Smooth muscle cell (in vitro differentiated cells): ENCODE measurements around the gene AMPD3. TPM values are rescaled to one million over a fixed set of nuclear protein-coding genes. Genes with fewer than 3 reads are reported as not detected.

Source experiments
- DNase-seq: peaks from one replicate; lab custom pipeline; 2025; ENCODE audit not compliant: unreplicated experiment; lab: John Stamatoyannopoulos, UW
- H2AFZ ChIP-seq: fragments of 200-600 bp; sonication (generic); 2 replicates; pipeline ENCODE4 v1.6.0; 2016; ENCODE audit warnings: antibody characterized with exemption, low read depth, mild to moderate bottlenecking
- H3F3A ChIP-seq: fragments of 200-600 bp; sonication (generic); 2 replicates; pipeline ENCODE4 v1.6.0; 2017; ENCODE audit warnings: antibody characterized with exemption, low read depth
- H3K27ac ChIP-seq: fragments of 200-600 bp; sonication (generic); 2 replicates; pipeline ENCODE4 v1.5.1; 2016; ENCODE audit warnings: low read depth, mild to moderate bottlenecking
- H3K27me3 ChIP-seq: fragments of 200-600 bp; sonication (generic); 2 replicates; pipeline ENCODE4 v1.6.1; 2016; ENCODE audit warnings: low read depth, mild to moderate bottlenecking
- H3K36me3 ChIP-seq: fragments of 200-600 bp; sonication (generic); 2 replicates; pipeline ENCODE4 v1.5.1; 2016; ENCODE audit warnings: low read depth
- H3K4me1 ChIP-seq: fragments of 200-600 bp; sonication (generic); 2 replicates; pipeline ENCODE4 v1.5.1; 2016; ENCODE audit warnings: low read depth
- H3K4me2 ChIP-seq: fragments of 200-600 bp; sonication (generic); 2 replicates; pipeline ENCODE4 v1.6.0; 2016; ENCODE audit warnings: mild to moderate bottlenecking
- H3K4me3 ChIP-seq: fragments of 200-600 bp; sonication (generic); 2 replicates; pipeline ENCODE4 v1.5.1; 2016; ENCODE audit warnings: mild to moderate bottlenecking
- H3K79me2 ChIP-seq: fragments of 200-600 bp; sonication (generic); 2 replicates; pipeline ENCODE4 v1.6.0; 2016; ENCODE audit warnings: low read depth, mild to moderate bottlenecking
- H3K9ac ChIP-seq: fragments of 200-600 bp; sonication (generic); 2 replicates; pipeline ENCODE4 v1.6.0; 2016; ENCODE audit warnings: low read depth
- H3K9me3 ChIP-seq: fragments of 200-600 bp; sonication (generic); replicated peaks from 2 replicates; pipeline ENCODE4 v1.5.1; 2016; ENCODE audit warnings: low read depth
- H4K20me1 ChIP-seq: fragments of 200-600 bp; sonication (generic); 2 replicates; pipeline ENCODE4 v1.6.0; 2016; ENCODE audit warnings: low read depth
- CTCF ChIP-seq: fragments of 200-600 bp; sonication (generic); IDR thresholded peaks from 2 replicates; pipeline ENCODE4 v1.5.1; 2017; ENCODE audit warnings: borderline replicate concordance, mild to moderate bottlenecking, antibody characterized with exemption; ENCODE audit not compliant: insufficient read depth, poor library complexity, severe bottlenecking
- WGBS: methylation state at CpG from one replicate; pipeline ENCODE4 v1.1.7; 2016; ENCODE audit warnings: low lambda C conversion rate; 5-methylcytosine and 5-hydroxymethylcytosine counted together
- polyA plus RNA-seq: library from polyadenylated mRNA; unstranded; fragments of >200 nt; fragmentation: Nextera tagmentation; extraction: Ambion mirVana; gene quantifications from 2 replicates; pipeline ENCODE4 v1.2.1, GENCODE V29; 2016
- total RNA-seq: library from RNA; depleted of rRNA; stranded (reverse); fragments of >200 nt; gene quantifications from 2 replicates; pipeline ENCODE4 v1.2.3, GENCODE V29; 2014

Gene AMPD3
- total and polyA plus RNA-seq, 2 experiments from 2014 or later: 0.67 to 3.6 TPM

- Histone ChIP-seq H3K27me3 (no peaks in the 10 kb centered on the region), H3K4me1 (no peaks in the 10 kb centered on the region), H2AFZ (no peak overlapping the region), H3F3A (no peaks in the 10 kb centered on the region), H3K4me2 (no peak overlapping the region), H4K20me1 (peaks cover 8% of the 10 kb centered on the region), H3K27ac (no peak overlapping the region), H3K4me3 (no peak overlapping the region), H3K9ac (no peak overlapping the region), H3K79me2 (peaks cover 13% of the 10 kb centered on the region), H3K36me3 (peaks cover 13% of the 10 kb centered on the region), H3K9me3 (no peaks in the 10 kb centered on the region)
- TF ChIP-seq CTCF: no peak
- no peak for DNase-seq
Measured at GRCh38 chr11:10533323-10533722, 78.3 kb downstream of the AMPD3 start.

GRCh38 chr11:10534316-10534715 lies 79.3 kb downstream of the AMPD3 start:
- peaks cover 6% of the 10 kb centered on the region for H3K36me3 ChIP-seq
- H4K20me1 ChIP-seq: peaks cover 8% of the 10 kb centered on the region
- H3K27ac ChIP-seq: no peak overlapping the region
- no peak overlapping the region for H2AFZ ChIP-seq
- H3K9me3 ChIP-seq: no peaks in the 10 kb centered on the region
- 93% methylated on average over 2 of the region's 2 CpGs for WGBS
- peaks cover 21% of the 10 kb centered on the region for H3K79me2 ChIP-seq
- no peak overlapping the region for H3K9ac ChIP-seq
- no peak overlapping the region for H3K4me2 ChIP-seq
- no peak for DNase-seq
- H3K27me3 ChIP-seq: no peaks in the 10 kb centered on the region
- no peaks in the 10 kb centered on the region for H3F3A ChIP-seq
- no peak overlapping the region for H3K4me3 ChIP-seq
- no peak for TF ChIP-seq CTCF
- no peaks in the 10 kb centered on the region for H3K4me1 ChIP-seq

- no peaks in the 10 kb centered on the region for H3K36me3 ChIP-seq
- no peak overlapping the region for H3K4me3 ChIP-seq
- peaks cover 8% of the 10 kb centered on the region for H4K20me1 ChIP-seq
- DNase-seq: no peak
- H3F3A ChIP-seq: no peaks in the 10 kb centered on the region
- H3K79me2 ChIP-seq: peaks cover 28% of the 10 kb centered on the region
- no peak overlapping the region for H3K27ac ChIP-seq
- H2AFZ ChIP-seq: no peak overlapping the region
- no peaks in the 10 kb centered on the region for H3K27me3 ChIP-seq
- no peak for TF ChIP-seq CTCF
- peaks cover 6% of the 10 kb centered on the region for H3K4me1 ChIP-seq
- H3K9me3 ChIP-seq: no peaks in the 10 kb centered on the region
- H3K9ac ChIP-seq: no peak overlapping the region
- H3K4me2 ChIP-seq: no peak overlapping the region
Measured at GRCh38 chr11:10537600-10537999, 82.5 kb downstream of the AMPD3 start.

- 74% methylated on average over 1 of the region's 1 CpG for WGBS
Measured at GRCh38 chr11:10538924-10539323, 83.9 kb downstream of the AMPD3 start.

More at GRCh38 chr11:10538924-10539323, 83.9 kb downstream of the AMPD3 start:
- Histone ChIP-seq H3K9ac (no peak overlapping the region), H3K4me3 (no peak overlapping the region), H3K79me2 (peaks cover 28% of the 10 kb centered on the region), H3K4me1 (peaks cover 6% of the 10 kb centered on the region), H2AFZ (no peak overlapping the region), H3K27ac (no peak overlapping the region), H4K20me1 (peaks cover 8% of the 10 kb centered on the region), H3K27me3 (no peaks in the 10 kb centered on the region), H3F3A (no peaks in the 10 kb centered on the region), H3K4me2 (no peak overlapping the region), H3K36me3 (no peaks in the 10 kb centered on the region), H3K9me3 (no peaks in the 10 kb centered on the region)
- TF ChIP-seq CTCF: no peak
- no peak for DNase-seq
